ENCODE data around the gene VSTM2L. TPM values are rescaled to one million over a fixed set of nuclear protein-coding genes. Genes with fewer than 3 reads are reported as not detected.

The VSTM2L gene
- total RNA-seq, 3 donors from 2014 or later: 0.81 to 2.6 (median 2.6) TPM

DNA sequence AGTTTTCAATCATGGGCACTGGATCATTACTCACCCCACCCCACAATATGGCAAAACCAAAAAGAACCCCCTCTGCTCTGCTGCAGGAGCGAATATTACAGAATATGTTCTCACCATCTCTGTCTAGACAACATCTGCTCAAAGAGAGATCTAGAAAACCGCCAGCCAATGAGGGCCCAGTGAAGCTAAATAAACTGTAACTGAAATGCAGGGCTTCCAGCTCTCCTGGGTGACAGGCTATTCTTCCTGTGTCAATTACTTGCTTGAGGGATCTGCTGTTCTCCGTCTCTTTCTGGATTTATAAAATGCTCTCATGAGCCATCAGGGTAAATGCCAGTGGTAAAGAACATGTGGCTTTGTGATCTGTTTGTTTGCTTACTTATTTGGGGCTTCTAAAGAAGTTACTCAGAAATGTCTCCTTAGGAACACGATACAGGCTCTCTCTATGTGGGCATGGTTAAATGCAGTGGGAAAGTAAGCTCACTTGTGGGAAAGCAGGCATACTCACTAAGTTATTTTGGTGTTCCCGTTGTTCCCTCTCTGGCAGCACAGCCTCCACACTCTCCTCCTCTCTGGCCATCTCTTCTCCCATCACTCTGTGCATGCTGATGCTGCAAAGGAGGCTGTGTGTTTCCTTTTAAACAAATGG is 85.5 kb downstream of the VSTM2L start:
- no peaks in the 10 kb centered on the region for H3K36me3 ChIP-seq (ENCODE audit: low read depth)
- H3K9me3 ChIP-seq: no peaks in the 10 kb centered on the region
- H3K4me1 ChIP-seq (ENCODE audit: low read depth): peaks cover 28% of the 10 kb centered on the region
- no peak overlapping the region for H3K4me3 ChIP-seq
- DNase-seq (no peak), ATAC-seq (no peak)
- intact Hi-C loops (cut with DNase I, micrococcal nuclease): no loop called here
- TF ChIP-seq, protein P1, sequence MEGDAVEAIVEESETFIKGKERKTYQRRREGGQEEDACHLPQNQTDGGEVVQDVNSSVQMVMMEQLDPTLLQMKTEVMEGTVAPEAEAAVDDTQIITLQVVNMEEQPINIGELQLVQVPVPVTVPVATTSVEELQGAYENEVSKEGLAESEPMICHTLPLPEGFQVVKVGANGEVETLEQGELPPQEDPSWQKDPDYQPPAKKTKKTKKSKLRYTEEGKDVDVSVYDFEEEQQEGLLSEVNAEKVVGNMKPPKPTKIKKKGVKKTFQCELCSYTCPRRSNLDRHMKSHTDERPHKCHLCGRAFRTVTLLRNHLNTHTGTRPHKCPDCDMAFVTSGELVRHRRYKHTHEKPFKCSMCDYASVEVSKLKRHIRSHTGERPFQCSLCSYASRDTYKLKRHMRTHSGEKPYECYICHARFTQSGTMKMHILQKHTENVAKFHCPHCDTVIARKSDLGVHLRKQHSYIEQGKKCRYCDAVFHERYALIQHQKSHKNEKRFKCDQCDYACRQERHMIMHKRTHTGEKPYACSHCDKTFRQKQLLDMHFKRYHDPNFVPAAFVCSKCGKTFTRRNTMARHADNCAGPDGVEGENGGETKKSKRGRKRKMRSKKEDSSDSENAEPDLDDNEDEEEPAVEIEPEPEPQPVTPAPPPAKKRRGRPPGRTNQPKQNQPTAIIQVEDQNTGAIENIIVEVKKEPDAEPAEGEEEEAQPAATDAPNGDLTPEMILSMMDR (IDR thresholded peaks at IDR 0.05): no peak

DNA sequence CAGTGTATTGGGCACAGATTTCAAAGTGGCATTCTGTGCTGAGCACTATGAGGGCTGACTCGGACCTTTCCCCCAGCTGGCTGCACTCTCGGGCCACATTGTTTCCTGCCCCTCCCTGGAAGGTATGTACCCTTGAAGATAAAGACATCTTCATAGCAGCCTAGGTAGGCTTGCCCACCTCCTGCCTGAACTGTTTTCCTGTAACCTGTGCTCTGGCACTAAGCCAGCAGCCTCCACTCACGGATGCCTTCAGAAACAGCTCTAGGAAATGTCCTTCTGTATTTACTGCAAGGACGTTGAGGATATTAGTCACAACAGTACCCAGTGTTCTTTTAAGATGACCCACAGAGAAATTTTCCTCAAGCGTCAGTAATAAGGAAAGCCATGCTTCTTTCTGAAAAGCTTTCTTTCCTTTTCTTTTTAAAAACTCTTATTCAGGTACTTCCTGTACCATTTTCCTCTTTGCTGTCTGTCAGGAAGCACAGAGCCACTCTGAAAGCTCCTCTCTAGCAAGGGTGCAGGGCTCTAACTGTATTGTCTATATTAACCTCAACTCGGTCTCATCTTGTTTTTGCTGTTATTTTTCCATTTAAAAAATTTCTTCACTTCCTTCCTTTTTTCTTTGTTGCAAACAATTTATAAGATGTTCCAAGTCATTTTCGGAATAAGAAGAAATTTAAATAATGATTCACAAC is 86.8 kb downstream of the VSTM2L start:
- ATAC-seq (peak; percentile 50), DNase-seq (peak; percentile 57 to 68 (median 63))
- H3K4me3 ChIP-seq: no peak overlapping the region
- H3K9me3 ChIP-seq: no peaks in the 10 kb centered on the region
- TF ChIP-seq, protein P1 (IDR thresholded peaks at IDR 0.05): no peak
- H3K4me1 ChIP-seq (ENCODE audit: low read depth): peaks cover 30% of the 10 kb centered on the region
- intact Hi-C loops (cut with DNase I, micrococcal nuclease): loop anchor here in 1 of 2 donors (10.0 kb wide), 1 partner anchor 425 kb away; no protein-coding TSS in a partner anchor
- H3K36me3 ChIP-seq (ENCODE audit: low read depth): no peaks in the 10 kb centered on the region

DNA sequence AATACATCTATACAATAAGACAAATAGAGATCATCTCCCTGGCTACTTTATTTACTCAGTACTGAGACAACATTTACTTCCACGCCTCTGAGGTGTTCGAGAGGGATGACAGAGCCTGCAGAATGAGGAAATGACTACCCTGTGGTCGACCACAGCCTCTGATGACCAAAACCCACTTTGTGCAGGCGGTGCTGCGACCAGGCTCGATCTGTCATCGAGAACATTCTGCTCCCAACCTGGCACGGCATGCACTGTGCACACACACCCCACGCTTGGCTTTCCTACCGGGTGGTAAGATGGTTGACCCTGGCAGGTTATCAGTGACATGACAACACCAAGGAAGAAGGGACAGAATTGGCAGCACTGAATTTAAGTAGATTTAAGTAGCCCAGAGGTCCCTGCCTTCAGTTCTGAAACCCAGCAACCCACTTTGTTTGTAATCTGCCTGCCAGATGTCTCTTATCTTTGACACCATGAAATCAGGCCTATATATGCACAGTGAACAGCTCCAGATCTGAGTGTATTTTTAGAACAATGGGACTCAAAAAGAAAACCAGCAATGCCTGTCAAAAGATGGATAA is 87.7 kb downstream of the VSTM2L start:
- no peaks in the 10 kb centered on the region for H3K36me3 ChIP-seq (ENCODE audit: low read depth)
- intact Hi-C loops (cut with DNase I, micrococcal nuclease): loop anchor here in 1 of 2 donors (10.0 kb wide), 1 partner anchor 426 kb away; no protein-coding TSS in a partner anchor
- peak; percentile 58 to 75 (median 59) for DNase-seq
- peaks cover 30% of the 10 kb centered on the region for H3K4me1 ChIP-seq (ENCODE audit: low read depth)
- TF ChIP-seq, protein P1 (IDR thresholded peaks at IDR 0.05): no peak
- H3K9me3 ChIP-seq: no peaks in the 10 kb centered on the region
- no peak overlapping the region for H3K4me3 ChIP-seq
- peak; percentile 77 for ATAC-seq

DNA sequence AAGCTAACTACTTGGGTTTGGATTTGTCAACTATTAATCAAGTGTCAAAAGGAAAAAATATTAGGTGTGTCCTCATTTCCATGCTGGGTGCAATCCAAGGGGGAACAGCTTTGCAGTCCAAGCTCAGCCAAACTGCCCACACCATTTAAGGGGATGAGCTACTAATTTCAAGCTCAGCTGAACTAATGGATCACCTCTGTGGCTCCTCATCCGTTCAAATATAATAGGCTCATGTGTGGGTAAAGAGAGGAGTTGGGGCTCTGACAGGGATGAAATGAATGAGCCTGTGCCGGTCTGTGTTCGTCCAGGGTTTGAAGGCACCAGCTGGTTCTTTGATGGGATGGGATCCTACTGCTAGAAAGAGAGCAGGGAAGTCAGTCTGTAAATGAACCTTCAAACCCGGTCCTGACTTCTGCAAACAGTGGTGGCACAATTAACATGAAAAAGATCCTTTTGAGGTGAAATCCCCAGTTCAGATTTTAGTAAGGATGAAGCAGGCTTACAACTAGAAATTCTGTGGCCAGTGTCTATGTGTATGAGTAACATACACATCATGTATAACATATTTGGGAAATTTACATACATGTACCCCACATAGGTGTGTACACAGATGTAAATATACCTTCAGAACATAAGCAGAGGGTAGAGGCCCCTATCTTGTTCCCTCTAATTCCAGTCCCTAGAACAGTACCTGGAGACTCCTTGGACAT is 88.4 kb downstream of the VSTM2L start:
- DNase-seq (no peak), ATAC-seq (no peak)
- Histone ChIP-seq H3K4me1 (ENCODE audit: low read depth) (peaks cover 30% of the 10 kb centered on the region), H3K36me3 (ENCODE audit: low read depth) (no peaks in the 10 kb centered on the region), H3K9me3 (no peaks in the 10 kb centered on the region), H3K4me3 (no peak overlapping the region)
- intact Hi-C loops (cut with DNase I, micrococcal nuclease): loop anchor here in 1 of 2 donors (10.0 kb wide), 1 partner anchor 427 kb away; no protein-coding TSS in a partner anchor
- TF ChIP-seq, protein P1 (IDR thresholded peaks at IDR 0.05): no peak

DNA sequence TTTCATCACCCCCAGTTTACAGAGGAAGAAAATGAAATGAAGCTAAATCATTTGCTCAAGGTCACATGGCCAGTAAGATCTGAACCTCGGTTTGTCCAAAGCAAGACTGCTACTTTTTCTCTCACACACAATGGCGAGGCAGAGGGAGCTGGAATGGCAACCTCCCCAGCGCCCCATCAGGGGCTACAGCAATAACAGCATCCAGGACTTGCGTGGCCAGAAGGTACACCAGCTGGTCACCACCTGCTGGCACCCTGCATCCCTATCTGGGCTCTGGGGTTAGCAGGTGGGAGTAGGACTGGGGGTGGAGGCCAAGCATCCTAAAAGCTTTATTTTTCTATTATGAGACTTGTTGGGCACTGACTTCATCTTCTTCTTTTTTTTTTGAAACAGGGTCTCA is 89.0 kb downstream of the VSTM2L start:
- Histone ChIP-seq H3K36me3 (ENCODE audit: low read depth) (no peaks in the 10 kb centered on the region), H3K4me1 (ENCODE audit: low read depth) (peaks cover 30% of the 10 kb centered on the region), H3K9me3 (no peaks in the 10 kb centered on the region), H3K4me3 (no peak overlapping the region)
- TF ChIP-seq, protein P1 (IDR thresholded peaks at IDR 0.05): no peak
- DNase-seq (no peak), ATAC-seq (no peak)
- intact Hi-C loops (cut with DNase I, micrococcal nuclease): loop anchor here in 1 of 2 donors (10.0 kb wide), 1 partner anchor 427 kb away; no protein-coding TSS in a partner anchor

Data from mucosa of descending colon (tissue), 3 donors.